ENCODE results near the gene ARMCX4.
"Not testable (repeated sequence)": the region's sequence is repeated elsewhere in the genome, so short reads cannot be mapped to it uniquely, and the experiment has no call there.

Gene ARMCX4

DNA sequence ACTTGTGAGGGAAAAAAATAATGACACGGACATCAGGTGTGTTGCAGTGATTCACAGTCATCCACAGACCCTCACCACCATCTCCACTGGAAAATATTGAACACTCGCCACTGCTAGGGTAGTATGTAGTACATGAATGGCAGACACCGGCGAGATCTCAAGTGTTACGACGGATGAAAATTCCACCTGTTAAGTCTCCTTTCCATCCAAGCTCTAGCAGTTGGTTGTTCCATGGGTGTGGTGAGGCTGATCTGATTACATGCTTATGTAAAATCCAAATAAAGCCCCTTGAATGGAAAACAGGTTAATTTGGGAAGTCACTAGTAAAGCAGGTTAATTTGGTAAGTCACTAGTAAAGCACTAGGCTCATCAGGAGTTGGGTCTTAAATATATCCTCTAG lies 1.1 kb upstream of the ARMCX4 start:
- no peaks in the 10 kb centered on the region for H3K9me3 ChIP-seq (ENCODE audit: control insufficient read depth, low read length)
- H3K36me3 ChIP-seq (ENCODE audit: control insufficient read depth, insufficient read depth, low read length): peaks cover 17% of the 10 kb centered on the region
- H3K4me3 ChIP-seq (ENCODE audit: extremely low read depth, insufficient read depth, low read length, poor library complexity, severe bottlenecking): no peak overlapping the region
- H3K4me1 ChIP-seq (ENCODE audit: control insufficient read depth, insufficient read depth, low read length, poor library complexity, severe bottlenecking): no peaks in the 10 kb centered on the region
- no peak overlapping the region for H3K27ac ChIP-seq (ENCODE audit: low read depth, low read length, severe bottlenecking)
- no CpG with 5 or more reads among the region's 6 CpGs for WGBS, 2 experiments (ENCODE audit: insufficient coverage in 2 of 2)

GRCh38 chrX:101488796-101489195 lies 3.5 kb downstream of the ARMCX4 start:
- Histone ChIP-seq H3K36me3 (ENCODE audit: control insufficient read depth, insufficient read depth, low read length) (peaks cover 17% of the 10 kb centered on the region), H3K9me3 (ENCODE audit: control insufficient read depth, low read length) (no peaks in the 10 kb centered on the region), H3K4me3 (ENCODE audit: extremely low read depth, insufficient read depth, low read length, poor library complexity, severe bottlenecking) (no peak overlapping the region), H3K4me1 (ENCODE audit: control insufficient read depth, insufficient read depth, low read length, poor library complexity, severe bottlenecking) (no peaks in the 10 kb centered on the region), H3K27ac (ENCODE audit: low read depth, low read length, severe bottlenecking) (no peak overlapping the region)
- 91 to 100% methylated on average over 1 of the region's 2 CpGs for WGBS, 2 experiments (ENCODE audit: insufficient coverage in 2 of 2)

DNA sequence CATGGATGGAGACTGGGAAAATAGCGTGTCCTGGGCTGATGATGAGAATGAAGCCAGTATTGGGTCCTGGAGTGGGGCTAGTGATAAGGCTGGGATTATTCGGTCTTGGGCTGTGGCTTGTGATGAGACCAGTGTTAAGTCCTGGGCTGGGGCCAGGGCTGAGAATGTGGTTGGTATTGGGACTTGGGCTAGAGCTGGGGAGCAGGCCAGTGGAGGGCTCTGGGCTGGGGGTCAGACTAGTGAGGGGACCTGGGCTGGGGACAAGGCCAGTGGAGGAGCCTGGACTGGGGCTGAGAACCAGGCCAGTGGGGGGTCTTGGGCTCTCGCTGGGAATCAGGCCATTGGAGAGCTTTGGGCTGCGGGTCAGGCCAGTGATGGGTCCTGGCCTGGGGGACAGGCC lies 6.7 kb downstream of the ARMCX4 start:
- Histone ChIP-seq H3K4me1 (ENCODE audit: control insufficient read depth, insufficient read depth, low read length, poor library complexity, severe bottlenecking) (no peaks in the 10 kb centered on the region), H3K27ac (ENCODE audit: low read depth, low read length, severe bottlenecking) (no peak overlapping the region), H3K36me3 (ENCODE audit: control insufficient read depth, insufficient read depth, low read length) (peaks cover 17% of the 10 kb centered on the region), H3K4me3 (ENCODE audit: extremely low read depth, insufficient read depth, low read length, poor library complexity, severe bottlenecking) (no peak overlapping the region), H3K9me3 (ENCODE audit: control insufficient read depth, low read length) (no peaks in the 10 kb centered on the region)
- 100% methylated on average over 2 to 4 of the region's 4 CpGs for WGBS, 2 experiments (ENCODE audit: insufficient coverage in 2 of 2)

DNA sequence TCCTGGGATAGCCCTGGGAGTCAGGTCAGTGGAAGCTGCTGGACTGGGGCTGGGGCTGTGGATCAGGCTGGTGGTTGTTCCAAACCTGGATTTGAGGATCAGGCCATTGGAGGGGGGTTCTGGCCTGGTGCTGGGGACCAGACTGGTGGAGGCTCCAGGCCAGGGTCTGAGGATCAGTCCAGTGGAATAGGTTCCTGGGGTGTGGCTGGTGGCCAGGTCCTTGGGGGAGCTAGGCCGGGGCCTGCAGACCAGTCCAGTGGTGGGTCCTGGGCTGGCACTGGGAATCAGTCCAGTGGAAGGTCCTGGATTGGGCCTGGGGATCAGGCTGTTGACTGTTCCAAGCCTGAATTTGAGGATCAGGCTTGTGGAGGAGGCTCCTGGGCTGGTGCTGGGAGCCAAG lies 8.0 kb downstream of the ARMCX4 start:
- Histone ChIP-seq H3K9me3 (ENCODE audit: control insufficient read depth, low read length) (no peaks in the 10 kb centered on the region), H3K4me3 (ENCODE audit: extremely low read depth, insufficient read depth, low read length, poor library complexity, severe bottlenecking) (no peak overlapping the region), H3K27ac (ENCODE audit: low read depth, low read length, severe bottlenecking) (no peak overlapping the region), H3K4me1 (ENCODE audit: control insufficient read depth, insufficient read depth, low read length, poor library complexity, severe bottlenecking) (no peaks in the 10 kb centered on the region), H3K36me3 (ENCODE audit: control insufficient read depth, insufficient read depth, low read length) (peaks cover 8% of the 10 kb centered on the region)
- WGBS, 2 experiments (ENCODE audit: insufficient coverage in 2 of 2): no CpG with 5 or more reads among the region's 1 CpG

GRCh38 chrX:101502929-101503328 lies 17.7 kb downstream of the ARMCX4 start:
- H3K27ac ChIP-seq (ENCODE audit: low read depth, low read length, severe bottlenecking); H3K36me3 ChIP-seq (ENCODE audit: control insufficient read depth, insufficient read depth, low read length); H3K9me3 ChIP-seq (ENCODE audit: control insufficient read depth, low read length); H3K4me1 ChIP-seq (ENCODE audit: control insufficient read depth, insufficient read depth, low read length, poor library complexity, severe bottlenecking); H3K4me3 ChIP-seq (ENCODE audit: extremely low read depth, insufficient read depth, low read length, poor library complexity, severe bottlenecking): not testable (repeated sequence)
- WGBS, 2 experiments (ENCODE audit: insufficient coverage in 2 of 2): no CpG with 5 or more reads among the region's 1 CpG

GRCh38 chrX:101507372-101507771 lies 22.1 kb downstream of the ARMCX4 start:
- H3K27ac ChIP-seq (ENCODE audit: low read depth, low read length, severe bottlenecking): no peak overlapping the region
- no peaks in the 10 kb centered on the region for H3K9me3 ChIP-seq (ENCODE audit: control insufficient read depth, low read length)
- H3K4me1 ChIP-seq (ENCODE audit: control insufficient read depth, insufficient read depth, low read length, poor library complexity, severe bottlenecking): no peaks in the 10 kb centered on the region
- H3K4me3 ChIP-seq (ENCODE audit: extremely low read depth, insufficient read depth, low read length, poor library complexity, severe bottlenecking): no peak overlapping the region
- no peaks in the 10 kb centered on the region for H3K36me3 ChIP-seq (ENCODE audit: control insufficient read depth, insufficient read depth, low read length)

GRCh38 chrX:101507986-101508385 lies 22.7 kb downstream of the ARMCX4 start:
- Histone ChIP-seq H3K4me3 (ENCODE audit: extremely low read depth, insufficient read depth, low read length, poor library complexity, severe bottlenecking) (no peak overlapping the region), H3K4me1 (ENCODE audit: control insufficient read depth, insufficient read depth, low read length, poor library complexity, severe bottlenecking) (no peaks in the 10 kb centered on the region), H3K9me3 (ENCODE audit: control insufficient read depth, low read length) (no peaks in the 10 kb centered on the region), H3K36me3 (ENCODE audit: control insufficient read depth, insufficient read depth, low read length) (no peaks in the 10 kb centered on the region), H3K27ac (ENCODE audit: low read depth, low read length, severe bottlenecking) (no peak overlapping the region)
- WGBS, 2 experiments (ENCODE audit: insufficient coverage in 2 of 2): no CpG with 5 or more reads among the region's 4 CpGs

DNA sequence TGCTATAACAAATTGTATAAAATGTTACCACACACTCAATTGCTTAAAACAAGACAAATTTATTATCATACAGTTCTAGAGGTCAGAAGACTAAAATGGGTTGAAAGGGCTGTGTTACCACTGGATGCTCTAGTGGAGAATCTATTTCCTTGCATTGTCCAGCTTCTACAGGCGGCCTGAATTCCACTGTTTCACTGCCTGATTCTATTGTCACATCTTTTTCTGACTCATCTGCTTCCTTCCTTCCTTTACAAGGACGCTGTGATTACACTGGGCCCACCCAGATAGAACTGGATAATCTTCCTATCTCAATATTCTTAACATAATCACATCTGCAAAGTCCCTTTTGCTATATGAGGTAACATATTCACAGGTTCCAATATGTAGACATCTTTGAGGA lies 45.7 kb downstream of the ARMCX4 start:
- Histone ChIP-seq H3K9me3 (ENCODE audit: control insufficient read depth, low read length) (no peaks in the 10 kb centered on the region), H3K4me3 (ENCODE audit: extremely low read depth, insufficient read depth, low read length, poor library complexity, severe bottlenecking) (no peak overlapping the region), H3K36me3 (ENCODE audit: control insufficient read depth, insufficient read depth, low read length) (no peaks in the 10 kb centered on the region), H3K27ac (ENCODE audit: low read depth, low read length, severe bottlenecking) (no peak overlapping the region), H3K4me1 (ENCODE audit: control insufficient read depth, insufficient read depth, low read length, poor library complexity, severe bottlenecking) (no peaks in the 10 kb centered on the region)
- WGBS, 2 experiments (ENCODE audit: insufficient coverage in 2 of 2): 75% methylated on average over 1 of the region's 2 CpGs; no CpG with 5 or more reads in 1 of the 2 experiments

Measured in mesodermal cell (in vitro differentiated cells).